ENCODE data around the gene ACOT9. TPM values are rescaled to one million over a fixed set of nuclear protein-coding genes. Genes with fewer than 3 reads are reported as not detected.

The ACOT9 gene
- total RNA-seq, 1 experiment from 2014 or later: 47.0 TPM

DNA sequence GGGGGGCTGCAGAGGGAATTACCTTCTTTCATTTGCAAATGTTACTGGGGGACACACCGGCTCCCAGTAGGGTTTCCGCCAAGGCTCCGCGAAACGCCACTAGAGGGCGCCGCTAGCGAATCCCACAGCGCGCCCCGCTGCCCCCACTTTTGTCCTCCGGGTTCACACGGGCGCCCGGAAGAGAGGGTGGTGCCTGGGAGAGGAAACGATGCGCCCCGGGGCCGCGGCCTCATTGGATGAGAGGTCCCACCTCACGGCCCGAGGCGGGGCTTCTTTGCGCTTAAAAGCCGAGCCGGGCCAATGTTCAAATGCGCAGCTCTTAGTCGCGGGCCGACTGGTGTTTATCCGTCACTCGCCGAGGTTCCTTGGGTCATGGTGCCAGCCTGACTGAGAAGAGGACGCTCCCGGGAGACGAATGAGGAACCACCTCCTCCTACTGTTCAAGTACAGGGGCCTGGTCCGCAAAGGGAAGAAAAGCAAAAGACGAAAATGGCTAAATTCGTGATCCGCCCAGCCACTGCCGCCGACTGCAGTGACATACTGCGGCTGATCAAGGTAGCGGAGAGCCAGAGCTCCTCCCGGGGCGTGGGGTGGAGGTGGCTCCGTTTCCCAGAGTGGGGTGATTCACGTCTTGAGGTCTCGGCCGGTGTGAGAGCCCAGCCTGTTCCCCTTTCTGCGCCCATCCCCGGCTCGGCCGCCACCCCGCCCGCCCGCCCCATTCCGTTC is 40.0 kb upstream of the ACOT9 start, which contains the start of gene SAT1:
TSS of gene SAT1 (plus strand) at position 311 of the 726 bp plus-strand sequence. CDS start at position 490, 179 bp downstream.
- no TSS peak for BruUV-seq (replicated peaks)
- no peak for TF ChIP-seq EZH2 (IDR thresholded peaks at IDR 0.05; ENCODE audit: low read depth)
- TF ChIP-seq, protein P1, sequence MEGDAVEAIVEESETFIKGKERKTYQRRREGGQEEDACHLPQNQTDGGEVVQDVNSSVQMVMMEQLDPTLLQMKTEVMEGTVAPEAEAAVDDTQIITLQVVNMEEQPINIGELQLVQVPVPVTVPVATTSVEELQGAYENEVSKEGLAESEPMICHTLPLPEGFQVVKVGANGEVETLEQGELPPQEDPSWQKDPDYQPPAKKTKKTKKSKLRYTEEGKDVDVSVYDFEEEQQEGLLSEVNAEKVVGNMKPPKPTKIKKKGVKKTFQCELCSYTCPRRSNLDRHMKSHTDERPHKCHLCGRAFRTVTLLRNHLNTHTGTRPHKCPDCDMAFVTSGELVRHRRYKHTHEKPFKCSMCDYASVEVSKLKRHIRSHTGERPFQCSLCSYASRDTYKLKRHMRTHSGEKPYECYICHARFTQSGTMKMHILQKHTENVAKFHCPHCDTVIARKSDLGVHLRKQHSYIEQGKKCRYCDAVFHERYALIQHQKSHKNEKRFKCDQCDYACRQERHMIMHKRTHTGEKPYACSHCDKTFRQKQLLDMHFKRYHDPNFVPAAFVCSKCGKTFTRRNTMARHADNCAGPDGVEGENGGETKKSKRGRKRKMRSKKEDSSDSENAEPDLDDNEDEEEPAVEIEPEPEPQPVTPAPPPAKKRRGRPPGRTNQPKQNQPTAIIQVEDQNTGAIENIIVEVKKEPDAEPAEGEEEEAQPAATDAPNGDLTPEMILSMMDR (conservative IDR thresholded peaks at IDR 0.05): peak; percentile 85
- Histone ChIP-seq H2AFZ (peak within 1 kb of the TSS; percentile 64; the same call in 1 of the 2 replicates), H3K79me2 (ENCODE audit: low read depth) (peaks cover 24% of the 10 kb centered on the region), H3K4me3 (peak within 1 kb of the TSS; percentile 94), H3K4me1 (replicated peaks; ENCODE audit: insufficient read depth) (peaks cover 45% of the 10 kb centered on the region), H3K27me3 (ENCODE audit: insufficient read depth, low read depth) (no peaks in the 10 kb centered on the region), H3F3A (ENCODE audit: insufficient read depth, low read depth) (peaks cover 62% of the 10 kb centered on the region), H3K9me2 (ENCODE audit: insufficient read depth) (no peaks in the 10 kb centered on the region), H3K36me3 (ENCODE audit: low read depth) (peaks cover 22% of the 10 kb centered on the region), H4K20me1 (ENCODE audit: insufficient read depth) (peaks cover 12% of the 10 kb centered on the region), H3K27ac (peak within 1 kb of the TSS; percentile 98), H3K9me3 (ENCODE audit: insufficient read depth, low read depth) (no peaks in the 10 kb centered on the region), H3K4me2 (peak within 1 kb of the TSS; percentile 97)
- ChIA-PET CTCF (interaction anchor here (0.7 to 1.6 kb wide), 3 partner anchors 31 to 119 kb away, joined by 3 to 11 read pairs (median 6); partner anchors contain the start of gene ACOT9), POLR2A (ENCODE audit: unreplicated experiment) (interaction anchor here (0.5 to 1.2 kb wide), 11 partner anchors 24 to 1766 kb away, joined by 3 to 14 read pairs (median 5); partner anchors contain the start of gene PRDX4)
- intact Hi-C loops (cut with micrococcal nuclease; ENCODE audit: unreplicated experiment): loop anchor here (1.0 to 5.0 kb wide), 8 partner anchors 21 to 272 kb away; partner anchors contain the start of genes ACOT9 and EIF2S3
- peak; percentile 86 to 95 for DNase-seq

DNA sequence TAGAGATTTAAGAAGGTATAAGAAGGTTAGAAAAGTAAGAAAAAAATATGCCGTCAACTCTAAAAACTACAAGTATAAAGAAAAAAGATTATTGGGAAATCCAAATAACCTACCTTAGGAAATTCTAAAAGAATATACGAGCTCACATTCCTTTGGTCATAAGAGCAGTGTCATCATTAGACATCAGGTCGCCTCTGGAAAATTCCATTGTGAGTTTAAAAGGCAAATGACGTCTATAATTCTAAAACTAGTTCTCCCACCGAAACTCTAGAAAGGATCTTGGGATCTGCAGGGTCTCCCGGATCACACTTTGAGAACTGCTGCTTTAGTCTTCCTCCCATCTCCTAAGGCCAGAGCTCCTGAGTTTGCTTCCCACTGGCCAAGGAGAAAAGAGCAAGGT is 39.4 kb upstream of the ACOT9 start:
- no TSS peak for BruUV-seq (replicated peaks)
- peak overlapping the region; percentile 64; the same call in 1 of the 2 replicates for H2AFZ ChIP-seq

DNA sequence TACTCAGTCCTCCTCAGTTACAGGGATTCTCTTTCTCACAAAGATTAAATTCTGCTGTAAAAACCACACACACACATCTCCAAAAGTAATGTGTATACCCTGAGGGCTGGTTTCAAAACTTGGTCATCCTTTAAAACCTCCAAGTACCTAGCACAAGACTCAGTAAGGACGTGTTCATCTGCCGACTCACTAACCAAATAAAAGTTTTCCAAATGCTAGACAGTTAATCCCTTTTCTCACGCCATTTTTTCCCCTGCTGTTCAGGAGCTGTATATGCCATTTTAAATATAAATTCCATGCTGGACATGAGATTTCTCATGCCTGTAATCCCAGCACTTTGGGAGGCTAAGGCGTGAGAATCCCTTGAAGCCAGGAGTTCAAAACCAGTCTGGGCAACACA is 35.9 kb upstream of the ACOT9 start:
- Histone ChIP-seq H3K79me2 (ENCODE audit: low read depth) (peaks cover 6% of the 10 kb centered on the region), H3K4me2 (peak overlapping the region; percentile 34; the same call in 1 of the 2 replicates), H3K9me2 (ENCODE audit: insufficient read depth) (no peaks in the 10 kb centered on the region), H3K36me3 (ENCODE audit: low read depth) (peaks cover 4% of the 10 kb centered on the region), H3K9me3 (ENCODE audit: insufficient read depth, low read depth) (no peaks in the 10 kb centered on the region), H3F3A (ENCODE audit: insufficient read depth, low read depth) (peaks cover 37% of the 10 kb centered on the region), H4K20me1 (ENCODE audit: insufficient read depth) (peaks cover 5% of the 10 kb centered on the region), H3K4me1 (replicated peaks; ENCODE audit: insufficient read depth) (peaks cover 29% of the 10 kb centered on the region), H3K27me3 (ENCODE audit: insufficient read depth, low read depth) (no peaks in the 10 kb centered on the region), H2AFZ (no peak overlapping the region), H3K27ac (peak overlapping the region; percentile 87), H3K4me3 (no peak overlapping the region)
- intact Hi-C loops (cut with micrococcal nuclease; ENCODE audit: unreplicated experiment): no loop called here
- CTCF ChIA-PET: interaction anchor here (0.7 kb wide), 1 partner anchor 22 kb away, joined by 4 read pairs; no protein-coding TSS in a partner anchor
- BruUV-seq (replicated peaks): no TSS peak
- POLR2A ChIA-PET (ENCODE audit: unreplicated experiment): no interaction called here
- peak in 1 of 2 experiments; percentile 92 for DNase-seq
- TF ChIP-seq, protein P1 (conservative IDR thresholded peaks at IDR 0.05): peak; percentile 53
- TF ChIP-seq EZH2 (IDR thresholded peaks at IDR 0.05; ENCODE audit: low read depth): no peak

More for the DNA sequence above, 39.4 kb upstream of the ACOT9 start:
- no peaks in the 10 kb centered on the region for H3K9me2 ChIP-seq (ENCODE audit: insufficient read depth)
- no peaks in the 10 kb centered on the region for H3K9me3 ChIP-seq (ENCODE audit: insufficient read depth, low read depth)
- ChIA-PET CTCF (interaction anchor here (1.5 to 1.6 kb wide), 2 partner anchors 40 to 119 kb away, joined by 6 to 11 read pairs; partner anchors contain the start of gene ACOT9), POLR2A (ENCODE audit: unreplicated experiment) (interaction anchor here (0.5 to 1.2 kb wide), 8 partner anchors 25 to 1766 kb away, joined by 4 to 14 read pairs (median 5); partner anchors contain the start of gene PRDX4)
- intact Hi-C loops (cut with micrococcal nuclease; ENCODE audit: unreplicated experiment): loop anchor here (1.0 to 5.0 kb wide), 5 partner anchors 26 to 272 kb away; partner anchors contain the start of gene EIF2S3
- H3K27ac ChIP-seq: peak overlapping the region; percentile 98
- peak in 1 of 2 experiments; percentile 60 for DNase-seq
- peaks cover 24% of the 10 kb centered on the region for H3K79me2 ChIP-seq (ENCODE audit: low read depth)
- peaks cover 58% of the 10 kb centered on the region for H3F3A ChIP-seq (ENCODE audit: insufficient read depth, low read depth)
- H3K4me3 ChIP-seq: no peak overlapping the region; the same call in 1 of the 2 replicates
- peaks cover 22% of the 10 kb centered on the region for H3K36me3 ChIP-seq (ENCODE audit: low read depth)
- peaks cover 45% of the 10 kb centered on the region for H3K4me1 ChIP-seq (replicated peaks; ENCODE audit: insufficient read depth)
- H3K27me3 ChIP-seq (ENCODE audit: insufficient read depth, low read depth): no peaks in the 10 kb centered on the region
- peaks cover 12% of the 10 kb centered on the region for H4K20me1 ChIP-seq (ENCODE audit: insufficient read depth)
- H3K4me2 ChIP-seq: peak overlapping the region; percentile 62
- no peak for TF ChIP-seq EZH2 (IDR thresholded peaks at IDR 0.05; ENCODE audit: low read depth)
- TF ChIP-seq, protein P1 (conservative IDR thresholded peaks at IDR 0.05): no peak
